Hepatocyte (in vitro differentiated cells): ENCODE data around the gene INPP4B. TPM values are rescaled to one million over a fixed set of nuclear protein-coding genes. Genes with fewer than 3 reads are reported as not detected.

Source experiments
- DNase-seq: peaks from one replicate; pipeline ENCODE4 v3.0.0-alpha.2; 2016; ENCODE audit warnings: low spot score
- H2AFZ ChIP-seq: fragments of 200-600 bp; sonication (generic); 2 replicates; pipeline ENCODE4 v1.6.0; 2016; ENCODE audit warnings: antibody characterized with exemption, mild to moderate bottlenecking
- H3K27ac ChIP-seq: fragments of 200-600 bp; sonication (generic); 2 replicates; pipeline ENCODE4 v1.5.1; 2016; ENCODE audit warnings: mild to moderate bottlenecking
- H3K27me3 ChIP-seq: fragments of 200-600 bp; sonication (generic); 2 replicates; pipeline ENCODE4 v1.6.1; 2016
- H3K36me3 ChIP-seq: fragments of 200-600 bp; sonication (generic); replicated peaks from 2 replicates; pipeline ENCODE4 v1.5.1; 2016; ENCODE audit warnings: low read depth; ENCODE audit not compliant: insufficient read depth
- H3K4me1 ChIP-seq: fragments of 200-600 bp; sonication (generic); 2 replicates; pipeline ENCODE4 v1.5.1; 2016; ENCODE audit warnings: mild to moderate bottlenecking, moderate library complexity; ENCODE audit not compliant: insufficient read depth
- H3K4me2 ChIP-seq: fragments of 200-600 bp; sonication (generic); 2 replicates; pipeline ENCODE4 v1.6.0; 2016
- H3K4me3 ChIP-seq: fragments of 200-600 bp; sonication (generic); 2 replicates; pipeline ENCODE4 v1.5.1; 2016; ENCODE audit warnings: mild to moderate bottlenecking
- H3K79me2 ChIP-seq: fragments of 200-600 bp; sonication (generic); 2 replicates; pipeline ENCODE4 v1.6.0; 2017; ENCODE audit warnings: mild to moderate bottlenecking
- H3K9me2 ChIP-seq: fragments of 200-600 bp; sonication (generic); replicated peaks from 2 replicates; pipeline ENCODE4 v1.6.0; 2017; ENCODE audit warnings: mild to moderate bottlenecking; ENCODE audit not compliant: insufficient read depth
- H3K9me3 ChIP-seq: fragments of 200-600 bp; sonication (generic); 2 replicates; pipeline ENCODE4 v1.5.1; 2016; ENCODE audit warnings: low read depth, mild to moderate bottlenecking
- H4K20me1 ChIP-seq: fragments of 200-600 bp; sonication (generic); 2 replicates; pipeline ENCODE4 v1.6.0; 2016; ENCODE audit warnings: mild to moderate bottlenecking; ENCODE audit not compliant: insufficient read depth, poor library complexity, severe bottlenecking
- EZH2 ChIP-seq: fragments of 200-600 bp; sonication (generic); IDR thresholded peaks from 2 replicates; pipeline ENCODE4 v1.6.1; 2016; ENCODE audit warnings: antibody characterized with exemption, mild to moderate bottlenecking, borderline replicate concordance
- EZH2phosphoT487 ChIP-seq: fragments of 200-600 bp; sonication (generic); IDR thresholded peaks from one replicate; pipeline ENCODE4 v1.6.1; 2018; ENCODE audit warnings: antibody characterized with exemption, mild to moderate bottlenecking, low read depth, moderate library complexity; ENCODE audit not compliant: unreplicated experiment, severe bottlenecking
- WGBS: methylation state at CpG from one replicate; pipeline ENCODE4 v1.1.6; 2016; ENCODE audit warnings: low lambda C conversion rate; ENCODE audit errors: missing lambda C conversion rate; 5-methylcytosine and 5-hydroxymethylcytosine counted together
- polyA plus RNA-seq: library from polyadenylated mRNA; unstranded; fragments of >200 nt; fragmentation: Nextera tagmentation; extraction: Ambion mirVana; gene quantifications from 2 replicates; pipeline ENCODE4 v1.2.1, GENCODE V29; 2016
- total RNA-seq: library from RNA; depleted of rRNA; stranded (reverse); fragments of >200 nt; gene quantifications from 2 replicates; pipeline ENCODE4 v1.2.3, GENCODE V29; 2014
- TF ChIP-seq, protein P1 (sequence below): fragments of 200-600 bp; sonication (generic); IDR thresholded peaks from 2 replicates; pipeline ENCODE4 v1.5.1; 2016; ENCODE audit warnings: antibody characterized with exemption, mild to moderate bottlenecking; ENCODE audit not compliant: poor library complexity

Gene INPP4B
- total and polyA plus RNA-seq, 2 experiments from 2014 or later: 4.2 to 7.1 TPM

DNA sequence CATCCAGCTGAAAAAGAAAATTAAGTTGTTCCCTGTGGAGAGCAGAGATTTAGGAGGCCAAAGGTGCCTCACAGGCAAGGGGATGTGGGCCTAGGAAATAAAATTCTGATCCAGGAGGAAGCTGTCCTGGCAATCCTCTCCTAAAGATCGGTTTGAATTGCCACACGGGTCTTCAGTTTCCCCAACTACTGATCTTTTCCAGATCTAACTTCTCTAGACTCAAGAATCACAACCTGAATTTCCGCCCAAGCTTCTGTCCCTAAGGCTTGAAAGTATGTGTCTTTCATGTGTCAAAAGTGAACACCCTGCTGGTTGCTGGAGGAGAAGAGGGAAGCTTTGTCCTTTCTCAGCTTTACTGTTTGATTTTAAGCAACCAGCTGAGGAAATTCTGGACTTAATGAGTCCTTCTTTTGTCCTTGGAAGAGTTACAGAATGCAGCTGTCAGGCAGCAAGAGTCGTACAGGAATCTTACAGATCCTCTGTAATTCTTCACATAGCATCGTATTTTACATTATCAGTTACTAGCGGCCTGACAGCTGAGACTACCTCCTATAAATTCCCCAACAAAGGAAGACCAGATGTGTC, 93.8 kb downstream of the INPP4B start:
- Histone ChIP-seq H3K9me2 (no peaks in the 10 kb centered on the region), H3K4me3 (no peak overlapping the region), H3K27ac (no peak overlapping the region), H3K27me3 (no peaks in the 10 kb centered on the region), H3K79me2 (no peaks in the 10 kb centered on the region), H3K4me1 (no peaks in the 10 kb centered on the region), H3K4me2 (no peak overlapping the region), H4K20me1 (no peaks in the 10 kb centered on the region), H2AFZ (no peak overlapping the region), H3K36me3 (no peaks in the 10 kb centered on the region), H3K9me3 (no peaks in the 10 kb centered on the region)
- TF ChIP-seq, protein P1, sequence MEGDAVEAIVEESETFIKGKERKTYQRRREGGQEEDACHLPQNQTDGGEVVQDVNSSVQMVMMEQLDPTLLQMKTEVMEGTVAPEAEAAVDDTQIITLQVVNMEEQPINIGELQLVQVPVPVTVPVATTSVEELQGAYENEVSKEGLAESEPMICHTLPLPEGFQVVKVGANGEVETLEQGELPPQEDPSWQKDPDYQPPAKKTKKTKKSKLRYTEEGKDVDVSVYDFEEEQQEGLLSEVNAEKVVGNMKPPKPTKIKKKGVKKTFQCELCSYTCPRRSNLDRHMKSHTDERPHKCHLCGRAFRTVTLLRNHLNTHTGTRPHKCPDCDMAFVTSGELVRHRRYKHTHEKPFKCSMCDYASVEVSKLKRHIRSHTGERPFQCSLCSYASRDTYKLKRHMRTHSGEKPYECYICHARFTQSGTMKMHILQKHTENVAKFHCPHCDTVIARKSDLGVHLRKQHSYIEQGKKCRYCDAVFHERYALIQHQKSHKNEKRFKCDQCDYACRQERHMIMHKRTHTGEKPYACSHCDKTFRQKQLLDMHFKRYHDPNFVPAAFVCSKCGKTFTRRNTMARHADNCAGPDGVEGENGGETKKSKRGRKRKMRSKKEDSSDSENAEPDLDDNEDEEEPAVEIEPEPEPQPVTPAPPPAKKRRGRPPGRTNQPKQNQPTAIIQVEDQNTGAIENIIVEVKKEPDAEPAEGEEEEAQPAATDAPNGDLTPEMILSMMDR: no peak
- TF ChIP-seq EZH2phosphoT487: no peak
- no peak for TF ChIP-seq EZH2
- WGBS: 51% methylated on average over 6 of the region's 6 CpGs
- DNase-seq: no peak

DNA sequence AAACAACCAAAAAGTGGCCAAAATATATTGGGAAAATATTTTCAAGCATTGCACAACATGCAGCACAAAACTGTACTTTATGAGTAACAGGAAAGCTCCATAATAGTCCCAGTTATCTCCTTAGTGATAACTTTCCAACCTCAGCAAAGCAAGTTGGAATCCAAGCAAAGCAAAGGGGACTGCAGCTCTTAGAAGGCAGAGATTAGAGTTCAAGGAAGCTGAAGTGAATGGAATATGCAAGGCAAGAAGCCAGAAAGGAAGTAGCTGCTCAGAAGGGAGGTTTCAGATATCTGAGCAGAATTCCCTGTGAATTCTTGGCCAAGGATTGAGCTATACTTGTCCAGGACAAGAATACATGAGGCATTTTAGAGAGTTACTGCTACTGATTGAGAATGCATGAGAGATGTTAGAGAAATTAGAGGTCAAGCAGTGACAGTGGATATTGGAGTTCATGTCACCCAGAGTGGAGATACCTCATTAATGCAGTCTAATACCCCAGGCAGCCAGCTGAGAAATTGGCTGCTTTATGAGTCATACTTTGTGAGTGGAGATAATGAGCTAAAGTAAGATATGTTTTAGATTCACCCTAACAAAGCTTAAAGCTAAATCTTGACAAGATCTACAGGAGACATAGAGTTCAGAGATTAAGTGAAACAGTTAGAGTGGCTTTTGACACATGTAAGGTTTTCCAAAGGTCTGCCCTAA, 102.8 kb downstream of the INPP4B start:
- TF ChIP-seq, protein P1: no peak
- TF ChIP-seq EZH2phosphoT487 (no peak), EZH2 (no peak)
- DNase-seq: peak; percentile 11
- H3K9me2 ChIP-seq: no peaks in the 10 kb centered on the region
- no peak overlapping the region for H3K4me3 ChIP-seq
- no peak overlapping the region for H3K27ac ChIP-seq
- no peaks in the 10 kb centered on the region for H3K27me3 ChIP-seq
- no peaks in the 10 kb centered on the region for H3K79me2 ChIP-seq
- H4K20me1 ChIP-seq: no peaks in the 10 kb centered on the region
- H3K36me3 ChIP-seq: no peaks in the 10 kb centered on the region
- H3K9me3 ChIP-seq: no peaks in the 10 kb centered on the region
- no peaks in the 10 kb centered on the region for H3K4me1 ChIP-seq
- H2AFZ ChIP-seq: no peak overlapping the region
- no peak overlapping the region for H3K4me2 ChIP-seq

DNA sequence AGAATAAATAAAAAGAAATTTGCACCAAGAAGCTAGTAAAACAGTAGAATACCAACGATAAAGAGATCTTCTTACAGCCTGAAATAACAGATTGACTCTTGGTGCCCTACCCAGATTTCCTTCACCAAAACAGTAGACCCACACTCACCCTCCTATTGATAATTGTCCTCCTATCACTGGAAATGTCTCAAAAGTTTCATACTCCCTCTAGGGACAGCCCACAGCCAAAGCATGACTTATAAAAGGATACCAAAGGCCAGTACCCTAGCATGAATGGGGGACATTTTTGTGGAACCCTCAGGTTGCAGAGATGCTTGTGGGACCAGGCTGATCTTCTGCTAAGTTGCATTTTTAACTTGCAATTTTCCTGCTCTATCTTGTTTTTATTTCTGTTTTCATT, 104.1 kb downstream of the INPP4B start:
- 84% methylated on average over 1 of the region's 1 CpG for WGBS
- Histone ChIP-seq H2AFZ (no peak overlapping the region), H3K4me2 (no peak overlapping the region), H3K9me2 (no peaks in the 10 kb centered on the region), H3K9me3 (no peaks in the 10 kb centered on the region), H3K79me2 (no peaks in the 10 kb centered on the region), H4K20me1 (no peaks in the 10 kb centered on the region), H3K27ac (no peak overlapping the region), H3K4me3 (no peak overlapping the region), H3K27me3 (no peaks in the 10 kb centered on the region), H3K36me3 (no peaks in the 10 kb centered on the region), H3K4me1 (no peaks in the 10 kb centered on the region)
- TF ChIP-seq EZH2phosphoT487 (no peak), EZH2 (no peak)
- TF ChIP-seq, protein P1: no peak
- no peak for DNase-seq
